Nephron (organoid): Measurements from ENCODE around the gene TRMT10B.
"Not testable (repeated sequence)": the region's sequence is repeated elsewhere in the genome, so short reads cannot be mapped to it uniquely, and the experiment has no call there.

Experiments used
- H3K27ac Mint-ChIP-seq, 3 experiments: 2 replicates each; pipeline ENCODE4 v1.8.0; 2020; ENCODE audit warnings: mixed read lengths in 3 of 3, mild to moderate bottlenecking in 2 of 3, moderate library complexity in 1 of 3
- H3K27me3 Mint-ChIP-seq: 2 replicates; pipeline ENCODE4 v1.8.0; 2021; ENCODE audit warnings: low read depth, mild to moderate bottlenecking, moderate library complexity, mixed read lengths
- H3K36me3 Mint-ChIP-seq: 2 replicates; pipeline ENCODE4 v1.8.0; 2020; ENCODE audit warnings: low read depth, mixed read lengths
- H3K4me1 Mint-ChIP-seq: 2 replicates; pipeline ENCODE4 v1.8.0; 2020; ENCODE audit warnings: mixed read lengths
- H3K4me3 Mint-ChIP-seq, 3 experiments: 2 replicates each; pipeline ENCODE4 v1.8.0; 2020; ENCODE audit warnings: mild to moderate bottlenecking in 3 of 3, mixed read lengths in 3 of 3, moderate library complexity in 2 of 3
- H3K9me3 Mint-ChIP-seq: 2 replicates; pipeline ENCODE4 v1.8.0; 2020; ENCODE audit warnings: mixed read lengths
- TF ChIP-seq, protein P1 (sequence below), 3 experiments: fragments of 200-600 bp; sonication (generic); IDR thresholded peaks; one replicate each; pipeline ENCODE4 v1.5.0; 2021; ENCODE audit warnings: antibody characterized with exemption in 3 of 3; ENCODE audit not compliant: unreplicated experiment in 3 of 3

Gene TRMT10B

DNA sequence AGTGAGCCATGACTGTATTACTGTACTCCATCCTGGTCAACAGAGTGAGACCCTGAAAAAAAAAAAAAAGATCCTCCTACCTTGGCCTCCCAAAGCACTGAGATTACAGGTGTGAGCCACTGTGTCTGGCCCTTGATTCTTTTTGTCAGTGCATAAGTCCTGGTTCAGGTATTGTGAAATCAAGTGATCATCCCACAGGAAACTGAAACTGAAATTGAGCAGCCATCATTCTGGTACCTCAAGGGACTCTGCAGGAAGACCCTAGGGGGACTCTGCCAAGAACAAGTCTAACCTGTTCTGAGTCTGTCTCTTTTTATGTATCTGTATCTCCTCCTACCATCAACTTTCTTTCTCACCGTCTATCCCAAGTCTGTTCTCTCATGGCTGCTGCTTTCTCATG lies 45.1 kb downstream of the TRMT10B start:
- no peak overlapping the region for H3K27ac Mint-ChIP-seq
- peaks cover 5% of the 10 kb centered on the region for H3K27me3 Mint-ChIP-seq
- peak overlapping the region in 2 of 3 experiments; percentile 98 for H3K4me3 Mint-ChIP-seq
- TF ChIP-seq, protein P1, sequence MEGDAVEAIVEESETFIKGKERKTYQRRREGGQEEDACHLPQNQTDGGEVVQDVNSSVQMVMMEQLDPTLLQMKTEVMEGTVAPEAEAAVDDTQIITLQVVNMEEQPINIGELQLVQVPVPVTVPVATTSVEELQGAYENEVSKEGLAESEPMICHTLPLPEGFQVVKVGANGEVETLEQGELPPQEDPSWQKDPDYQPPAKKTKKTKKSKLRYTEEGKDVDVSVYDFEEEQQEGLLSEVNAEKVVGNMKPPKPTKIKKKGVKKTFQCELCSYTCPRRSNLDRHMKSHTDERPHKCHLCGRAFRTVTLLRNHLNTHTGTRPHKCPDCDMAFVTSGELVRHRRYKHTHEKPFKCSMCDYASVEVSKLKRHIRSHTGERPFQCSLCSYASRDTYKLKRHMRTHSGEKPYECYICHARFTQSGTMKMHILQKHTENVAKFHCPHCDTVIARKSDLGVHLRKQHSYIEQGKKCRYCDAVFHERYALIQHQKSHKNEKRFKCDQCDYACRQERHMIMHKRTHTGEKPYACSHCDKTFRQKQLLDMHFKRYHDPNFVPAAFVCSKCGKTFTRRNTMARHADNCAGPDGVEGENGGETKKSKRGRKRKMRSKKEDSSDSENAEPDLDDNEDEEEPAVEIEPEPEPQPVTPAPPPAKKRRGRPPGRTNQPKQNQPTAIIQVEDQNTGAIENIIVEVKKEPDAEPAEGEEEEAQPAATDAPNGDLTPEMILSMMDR (IDR thresholded peaks at IDR 0.05; ENCODE audit: unreplicated experiment in 3 of 3): no peak
- H3K9me3 Mint-ChIP-seq: no peaks in the 10 kb centered on the region
- peaks cover 17% of the 10 kb centered on the region for H3K4me1 Mint-ChIP-seq
- no peaks in the 10 kb centered on the region for H3K36me3 Mint-ChIP-seq

DNA sequence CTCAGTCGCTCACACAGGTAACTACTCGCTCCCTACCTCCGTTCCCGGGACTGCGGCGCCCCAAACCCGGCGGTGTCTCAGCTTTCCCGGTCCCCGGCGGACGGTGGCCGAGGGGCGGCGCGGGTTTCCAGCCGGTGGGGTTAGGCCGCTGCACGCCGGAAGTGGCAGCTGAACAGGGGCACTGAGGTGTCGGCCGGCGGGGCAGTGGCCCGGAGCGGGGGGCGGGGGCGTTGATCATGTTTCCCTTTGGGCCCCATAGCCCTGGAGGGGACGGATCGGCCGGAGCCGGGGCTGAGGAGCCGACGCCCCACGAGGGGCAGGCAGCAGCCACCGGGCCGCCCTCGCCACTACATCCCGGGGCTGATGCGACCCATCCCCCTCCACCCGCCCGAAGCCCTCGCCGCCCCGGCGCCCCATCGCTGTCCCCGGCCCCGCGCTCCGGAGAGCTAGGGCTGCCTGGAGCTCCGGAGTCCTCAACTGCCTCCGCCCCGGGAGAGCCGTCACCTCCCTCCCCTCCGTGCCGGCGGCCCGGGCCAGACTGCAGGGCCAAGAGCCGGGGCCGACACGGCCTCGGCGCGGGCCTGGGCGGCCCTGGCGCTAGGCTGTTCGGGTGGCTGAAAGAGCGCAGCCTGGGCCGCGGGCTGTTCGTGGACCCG lies 47.2 kb downstream of the TRMT10B start, which contains the start of gene DCAF10:
Gene DCAF10 (plus strand): TSS at position 167 of the 656 bp plus-strand sequence. CDS start 70 bp downstream, at position 237.
- no peaks in the 10 kb centered on the region for H3K9me3 Mint-ChIP-seq
- TF ChIP-seq, protein P1 (IDR thresholded peaks at IDR 0.05; ENCODE audit: unreplicated experiment in 3 of 3): no peak
- H3K4me3 Mint-ChIP-seq: peak within 1 kb of the TSS; percentile 94 to 98 (median 98)
- peaks cover 4% of the 10 kb centered on the region for H3K36me3 Mint-ChIP-seq
- peaks cover 8% of the 10 kb centered on the region for H3K27me3 Mint-ChIP-seq
- H3K27ac Mint-ChIP-seq: peak within 1 kb of the TSS; percentile 82 to 97 (median 96)
- H3K4me1 Mint-ChIP-seq: peaks cover 17% of the 10 kb centered on the region

DNA sequence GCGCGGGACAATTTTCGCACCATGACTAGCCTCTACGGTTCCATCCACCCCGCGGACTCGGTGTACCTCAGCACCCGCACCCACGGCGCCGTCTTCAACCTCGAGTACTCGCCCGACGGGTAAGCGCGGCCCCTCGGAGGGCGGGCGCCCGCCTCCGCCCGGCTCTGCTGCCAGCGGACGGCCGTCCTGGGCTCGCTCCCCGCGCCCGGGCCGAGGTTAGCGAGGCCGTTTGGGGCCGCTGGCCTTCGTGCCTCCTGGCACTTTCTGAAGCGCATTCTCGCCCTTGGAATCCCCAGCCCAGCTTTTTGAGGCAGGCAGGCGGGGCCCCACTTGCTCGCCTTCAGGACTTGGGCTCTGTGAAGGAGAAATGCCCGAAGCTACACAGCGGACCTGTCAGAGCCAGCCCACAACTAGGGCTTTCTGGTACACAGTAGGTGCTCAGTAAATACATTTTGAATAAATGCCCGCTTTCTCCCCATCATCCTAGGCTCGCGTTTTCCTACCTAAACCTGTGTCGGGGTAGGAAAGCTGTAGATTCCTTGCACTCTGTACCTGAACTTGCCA lies 47.8 kb downstream of the TRMT10B start:
- Mint-ChIP-seq H3K9me3 (no peaks in the 10 kb centered on the region), H3K4me1 (peaks cover 17% of the 10 kb centered on the region), H3K36me3 (peaks cover 7% of the 10 kb centered on the region), H3K27ac (peak overlapping the region; percentile 82 to 97 (median 93)), H3K4me3 (peak overlapping the region; percentile 94 to 98 (median 97)), H3K27me3 (peaks cover 4% of the 10 kb centered on the region)
- TF ChIP-seq, protein P1 (IDR thresholded peaks at IDR 0.05; ENCODE audit: unreplicated experiment in 3 of 3): no peak

DNA sequence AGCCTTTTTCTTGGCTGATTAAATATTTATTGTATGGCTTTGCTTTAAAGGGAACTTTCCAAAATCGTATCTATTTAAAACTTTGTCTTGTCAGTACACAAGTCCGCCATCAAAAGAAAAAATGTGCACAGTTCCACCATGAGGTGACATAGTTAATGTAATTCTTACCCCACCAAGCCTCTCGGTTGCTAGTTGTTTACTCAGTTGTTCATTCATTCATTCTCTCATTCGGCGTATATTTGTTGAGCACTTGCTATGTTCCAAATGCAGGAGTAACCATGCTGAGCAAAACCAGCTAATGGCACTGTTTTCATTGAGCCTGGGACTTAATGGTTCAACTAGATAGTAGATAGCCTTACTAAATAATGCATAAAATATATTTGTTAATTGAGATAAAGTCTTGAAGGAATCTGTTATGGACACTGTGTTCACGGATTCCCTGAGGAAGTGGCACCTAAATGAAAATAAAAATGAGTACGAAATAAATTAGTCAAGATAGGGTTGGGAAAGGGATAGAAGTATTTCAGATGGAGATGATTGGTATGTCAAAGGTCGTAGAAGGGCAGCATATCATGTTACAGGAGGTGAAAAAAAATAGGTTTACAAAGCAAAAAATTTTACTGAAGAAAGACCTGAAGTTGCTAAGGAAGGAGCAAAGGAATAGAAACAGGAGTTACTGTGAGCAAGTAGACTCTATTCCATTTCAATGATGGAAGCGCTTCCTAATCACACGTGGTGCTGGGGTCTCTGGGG lies 48.5 kb downstream of the TRMT10B start:
- Mint-ChIP-seq H3K9me3 (no peaks in the 10 kb centered on the region), H3K36me3 (peaks cover 7% of the 10 kb centered on the region), H3K27ac (peak overlapping the region; percentile 82 to 97 (median 93)), H3K4me3 (peak overlapping the region; percentile 94 to 98 (median 97)), H3K4me1 (peaks cover 17% of the 10 kb centered on the region), H3K27me3 (peaks cover 3% of the 10 kb centered on the region)
- TF ChIP-seq, protein P1 (IDR thresholded peaks at IDR 0.05; ENCODE audit: unreplicated experiment in 3 of 3): no peak

DNA sequence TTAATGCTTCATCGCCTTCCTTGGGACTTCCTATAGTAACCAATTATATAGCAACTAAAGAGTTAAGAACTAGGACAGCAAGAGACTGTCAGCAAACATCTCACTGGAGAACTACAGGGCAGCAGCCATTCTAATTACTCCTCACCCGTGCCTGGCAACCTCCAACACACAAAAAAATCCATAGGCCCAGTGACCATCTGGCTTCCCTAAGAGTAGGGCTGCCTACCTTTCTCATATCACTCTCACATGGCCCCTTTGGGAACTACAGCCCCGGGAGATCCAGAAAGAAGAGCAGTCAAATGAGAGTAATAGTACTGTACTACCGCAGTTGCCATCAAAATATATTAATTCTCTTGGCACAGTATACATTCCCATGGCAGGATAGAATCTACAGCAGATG lies 52.7 kb downstream of the TRMT10B start:
- Mint-ChIP-seq H3K27me3 (peaks cover 3% of the 10 kb centered on the region), H3K9me3 (no peaks in the 10 kb centered on the region), H3K36me3 (peaks cover 17% of the 10 kb centered on the region), H3K4me3 (no peak overlapping the region), H3K4me1 (peaks cover 17% of the 10 kb centered on the region), H3K27ac (peak overlapping the region in 1 of 3 experiments; percentile 7)
- TF ChIP-seq, protein P1 (IDR thresholded peaks at IDR 0.05; ENCODE audit: unreplicated experiment in 3 of 3): no peak

DNA sequence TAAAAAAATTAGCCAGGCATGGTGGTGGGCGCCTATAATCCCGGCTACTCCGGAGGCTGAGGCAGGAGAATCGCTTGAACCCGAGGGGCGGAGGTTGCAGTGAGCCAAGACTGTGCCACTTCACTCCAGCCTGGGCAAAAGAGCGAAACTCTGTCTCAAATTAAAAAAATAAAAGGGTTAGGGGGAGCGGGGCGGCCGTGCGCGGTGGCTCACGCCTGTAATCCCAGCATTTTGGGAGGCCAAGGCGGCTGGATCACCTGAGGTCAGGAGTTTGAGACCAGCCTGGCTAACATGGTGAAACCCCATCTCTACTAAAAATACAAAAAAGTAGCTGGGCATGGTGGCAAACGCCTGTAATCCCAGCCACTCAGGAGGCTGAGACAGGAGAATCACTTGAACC lies 56.1 kb downstream of the TRMT10B start:
- not testable (repeated sequence) for H3K4me3 Mint-ChIP-seq, H3K27ac Mint-ChIP-seq, H3K9me3 Mint-ChIP-seq, H3K27me3 Mint-ChIP-seq, H3K4me1 Mint-ChIP-seq
- H3K36me3 Mint-ChIP-seq: peaks cover 29% of the 10 kb centered on the region
